Keratinocyte (primary cell): ENCODE results near the gene PRIMPOL. TPM values are rescaled to one million over a fixed set of nuclear protein-coding genes. Genes with fewer than 3 reads are reported as not detected.

Source experiments
- DNase-seq: peaks from one replicate; pipeline ENCODE4 v3.0.0-alpha.2; 2011; ENCODE audit warnings: low read depth, missing footprints, low spot score
- FAIRE-seq: peaks from 2 replicates; lab custom pipeline; 2011; peaks lifted over from hg19 to GRCh38; lab: Jason Lieb, UNC
- H2AFZ ChIP-seq: 2 replicates; pipeline ENCODE4 v1.6.0; 2012; ENCODE audit warnings: low read length, control low read depth, inconsistent platforms; ENCODE audit not compliant: control insufficient read depth
- H3K27ac ChIP-seq: 2 replicates; pipeline ENCODE4 v1.5.1; 2011; ENCODE audit warnings: low read length; ENCODE audit not compliant: control insufficient read depth, insufficient read depth
- H3K27me3 ChIP-seq: 3 replicates; pipeline ENCODE4 v1.6.0; 2011; ENCODE audit warnings: low read length; ENCODE audit not compliant: control insufficient read depth, insufficient read depth; ENCODE audit errors: extremely low read depth
- H3K36me3 ChIP-seq, 2 experiments: 2 replicates in 1 of 2; 3 replicates in 1 of 2; pipeline ENCODE4 v1.5.1; 2011; ENCODE audit warnings: low read length in 2 of 2, mild to moderate bottlenecking in 1 of 2; ENCODE audit not compliant: control insufficient read depth in 2 of 2, insufficient read depth in 2 of 2; ENCODE audit errors: extremely low read depth in 1 of 2
- H3K4me1 ChIP-seq: 3 replicates; pipeline ENCODE4 v1.5.1; 2011; ENCODE audit warnings: low read length; ENCODE audit not compliant: control insufficient read depth, insufficient read depth; ENCODE audit errors: extremely low read depth
- H3K4me2 ChIP-seq: 3 replicates; pipeline ENCODE4 v1.6.0; 2011; ENCODE audit warnings: low read depth, low read length; ENCODE audit not compliant: control insufficient read depth, insufficient read depth; ENCODE audit errors: extremely low read depth
- H3K4me3 ChIP-seq, 3 experiments: fragments of 200-600 bp in 1 of 3; sonication (generic) in 1 of 3; 2 replicates in 2 of 3; 3 replicates in 1 of 3; pipeline ENCODE4 v1.5.1; 2011 to 2016; ENCODE audit warnings: low read length in 3 of 3, mild to moderate bottlenecking in 3 of 3, control low read depth in 2 of 3, inconsistent platforms in 1 of 3, low read depth in 1 of 3, mixed read lengths in 1 of 3, mixed run types in 1 of 3, moderate library complexity in 1 of 3; ENCODE audit not compliant: control insufficient read depth in 2 of 3, insufficient read depth in 2 of 3; ENCODE audit errors: extremely low read depth in 1 of 3
- H3K79me2 ChIP-seq: 2 replicates; pipeline ENCODE4 v1.6.0; 2012; ENCODE audit warnings: low read length; ENCODE audit not compliant: control insufficient read depth, insufficient read depth
- H3K9ac ChIP-seq: 3 replicates; pipeline ENCODE4 v1.6.0; 2011; ENCODE audit warnings: low read length; ENCODE audit not compliant: control insufficient read depth, insufficient read depth; ENCODE audit errors: extremely low read depth
- H3K9me1 ChIP-seq: 3 replicates; pipeline ENCODE4 v1.6.0; 2011; ENCODE audit warnings: low read length; ENCODE audit not compliant: control insufficient read depth, insufficient read depth; ENCODE audit errors: extremely low read depth
- H3K9me3 ChIP-seq: 2 replicates; pipeline ENCODE4 v1.5.1; 2012; ENCODE audit warnings: low read depth, low read length; ENCODE audit not compliant: control insufficient read depth
- H4K20me1 ChIP-seq: 3 replicates; pipeline ENCODE4 v1.6.0; 2011; ENCODE audit warnings: low read length; ENCODE audit not compliant: control insufficient read depth, insufficient read depth; ENCODE audit errors: extremely low read depth
- EZH2 ChIP-seq: IDR thresholded peaks from one replicate; pipeline ENCODE4 v1.6.1; 2012; ENCODE audit warnings: inconsistent platforms, mild to moderate bottlenecking, low read length, moderate library complexity
- dilution Hi-C: fragments of 300-500 bp; cut with MboI; formaldehyde crosslinking; loops from one replicate; pipeline ENCODE4 v1.7.0; 2020; ENCODE audit warnings: low sequenced_read_pairs; ENCODE audit not compliant: extremely low pct_ligation_motif_present
- polyA plus RNA-seq, 5 experiments: library from polyadenylated mRNA; depleted of rRNA in 3 of 5; stranded (reverse) in 3 of 5; stranded (forward) in 1 of 5; unstranded in 1 of 5; fragments of >200 nt; gene quantifications; 1 replicate in 1 of 5; 2 replicates in 3 of 5; 3 replicates in 1 of 5; pipeline versions ENCODE4 v1.2.1 to v1.2.3, GENCODE V29; 2011 to 2012; ENCODE audit warnings: missing spikeins in 2 of 5, low read depth in 1 of 5, low replicate concordance in 1 of 5
- TF ChIP-seq, protein P1 (sequence below), 3 experiments: IDR thresholded peaks in 1 of 3; conservative IDR thresholded peaks in 1 of 3; optimal IDR thresholded peaks in 1 of 3; 2 replicates in 2 of 3; 3 replicates in 1 of 3; pipeline versions ENCODE3 to v1.5.1; 2011; ENCODE audit warnings: low read length in 3 of 3, mild to moderate bottlenecking in 3 of 3, moderate library complexity in 2 of 3, control low read depth in 1 of 3, inconsistent platforms in 1 of 3; ENCODE audit not compliant: insufficient read depth in 2 of 3; ENCODE audit errors: extremely low read depth in 1 of 3

The PRIMPOL gene
- polyA plus RNA-seq, 1 donor (not counting 4 experiments of a cell fraction or from before 2014, with no cell fraction given) = 22.8 TPM

DNA sequence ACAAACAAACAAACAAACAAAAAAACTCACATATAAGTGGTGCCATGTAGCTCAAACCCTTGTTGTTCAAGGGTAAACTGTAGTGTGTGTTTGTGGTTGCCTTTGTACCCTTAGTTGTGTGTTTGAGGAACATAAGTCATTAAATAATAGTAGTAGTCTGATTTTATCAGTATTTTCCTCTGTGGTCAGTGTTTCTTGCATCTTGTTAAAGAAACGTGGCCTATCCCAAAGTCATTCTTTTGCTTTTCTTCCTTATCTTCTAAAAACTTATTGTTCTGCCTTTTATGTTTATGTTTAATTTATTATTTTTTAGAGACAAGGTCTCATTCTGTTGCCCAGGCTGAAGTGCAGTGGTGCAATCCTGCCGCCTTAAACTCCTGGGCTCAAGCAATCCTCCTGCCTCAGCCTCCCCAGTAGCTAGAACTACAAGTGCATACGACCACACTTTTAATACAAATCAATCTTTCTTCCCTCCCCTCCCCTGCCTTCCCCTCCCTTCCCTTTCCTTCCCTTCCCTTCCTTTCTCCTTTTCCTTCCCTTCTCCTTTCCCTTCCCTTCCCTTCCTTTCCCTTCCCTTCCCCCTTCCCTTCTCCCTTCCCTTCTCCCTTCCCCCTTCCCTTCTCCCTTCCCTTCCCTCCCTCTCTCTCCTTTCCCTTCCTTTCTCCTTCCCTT, 26.4 kb downstream of the PRIMPOL start:
- no peaks in the 10 kb centered on the region for H3K79me2 ChIP-seq
- H4K20me1 ChIP-seq = no peaks in the 10 kb centered on the region
- no peaks in the 10 kb centered on the region for H3K9me1 ChIP-seq
- no peak overlapping the region for H2AFZ ChIP-seq
- no peaks in the 10 kb centered on the region for H3K9me3 ChIP-seq
- peaks cover 11% of the 10 kb centered on the region for H3K4me1 ChIP-seq
- H3K36me3 ChIP-seq = peaks cover 7 to 11% of the 10 kb centered on the region in 2 experiments
- no peak for DNase-seq
- dilution Hi-C loops = no loop called here
- no peaks in the 10 kb centered on the region for H3K27me3 ChIP-seq
- no peak overlapping the region for H3K27ac ChIP-seq
- H3K4me3 ChIP-seq = no peak overlapping the region
- no peak for FAIRE-seq
- TF ChIP-seq, protein P1, sequence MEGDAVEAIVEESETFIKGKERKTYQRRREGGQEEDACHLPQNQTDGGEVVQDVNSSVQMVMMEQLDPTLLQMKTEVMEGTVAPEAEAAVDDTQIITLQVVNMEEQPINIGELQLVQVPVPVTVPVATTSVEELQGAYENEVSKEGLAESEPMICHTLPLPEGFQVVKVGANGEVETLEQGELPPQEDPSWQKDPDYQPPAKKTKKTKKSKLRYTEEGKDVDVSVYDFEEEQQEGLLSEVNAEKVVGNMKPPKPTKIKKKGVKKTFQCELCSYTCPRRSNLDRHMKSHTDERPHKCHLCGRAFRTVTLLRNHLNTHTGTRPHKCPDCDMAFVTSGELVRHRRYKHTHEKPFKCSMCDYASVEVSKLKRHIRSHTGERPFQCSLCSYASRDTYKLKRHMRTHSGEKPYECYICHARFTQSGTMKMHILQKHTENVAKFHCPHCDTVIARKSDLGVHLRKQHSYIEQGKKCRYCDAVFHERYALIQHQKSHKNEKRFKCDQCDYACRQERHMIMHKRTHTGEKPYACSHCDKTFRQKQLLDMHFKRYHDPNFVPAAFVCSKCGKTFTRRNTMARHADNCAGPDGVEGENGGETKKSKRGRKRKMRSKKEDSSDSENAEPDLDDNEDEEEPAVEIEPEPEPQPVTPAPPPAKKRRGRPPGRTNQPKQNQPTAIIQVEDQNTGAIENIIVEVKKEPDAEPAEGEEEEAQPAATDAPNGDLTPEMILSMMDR (optimal IDR thresholded peaks at IDR 0.05 in 1 of 3, IDR thresholded peaks at IDR 0.05 in 1 of 3, conservative IDR thresholded peaks at IDR 0.05 in 1 of 3; ENCODE audit: extremely low read depth in 1 of 3, insufficient read depth in 2 of 3, low read length in 3 of 3) = no peak
- H3K9ac ChIP-seq = no peak overlapping the region
- H3K4me2 ChIP-seq = no peak overlapping the region

DNA sequence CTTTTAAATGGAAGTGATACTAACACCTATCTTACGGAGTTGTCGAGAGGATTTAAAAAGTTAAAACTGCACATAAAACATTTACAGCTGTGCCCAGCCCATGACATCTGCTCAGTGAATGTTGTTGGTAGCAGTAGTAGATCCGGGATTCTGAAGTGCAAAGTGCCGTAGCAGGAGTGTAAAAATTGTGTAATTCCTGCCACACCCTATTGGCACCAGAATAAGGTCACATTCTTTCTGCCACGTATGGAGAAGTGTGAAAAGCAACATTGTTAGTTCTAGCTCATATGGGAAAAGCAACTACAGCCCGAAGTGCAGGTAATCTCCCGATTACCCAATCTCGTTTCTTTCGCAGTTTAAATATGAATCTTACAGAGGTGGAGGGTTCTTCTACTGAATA, 31.2 kb downstream of the PRIMPOL start:
- dilution Hi-C loops = no loop called here
- Histone ChIP-seq H3K9me3 (no peaks in the 10 kb centered on the region), H3K36me3 (no peaks in the 10 kb centered on the region), H3K9ac (peak overlapping the region; percentile 5), H3K79me2 (no peaks in the 10 kb centered on the region), H3K4me2 (peak overlapping the region; percentile 72), H3K4me1 (peaks cover 18% of the 10 kb centered on the region), H3K9me1 (no peaks in the 10 kb centered on the region), H3K27ac (peak overlapping the region; percentile 15), H2AFZ (peak overlapping the region; percentile 83), H3K4me3 (peak overlapping the region in 2 of 3 experiments; percentile 5 to 15), H4K20me1 (no peaks in the 10 kb centered on the region), H3K27me3 (no peaks in the 10 kb centered on the region)
- peak; percentile 81 for FAIRE-seq
- no peak for DNase-seq
- TF ChIP-seq, protein P1 (optimal IDR thresholded peaks at IDR 0.05 in 1 of 3, IDR thresholded peaks at IDR 0.05 in 1 of 3, conservative IDR thresholded peaks at IDR 0.05 in 1 of 3; ENCODE audit: extremely low read depth in 1 of 3, insufficient read depth in 2 of 3, low read length in 3 of 3) = no peak
- no peak for TF ChIP-seq EZH2
